HepG2 (cell line): Measurements from ENCODE around the gene FNDC3A. TPM values are rescaled to one million over a fixed set of nuclear protein-coding genes. Genes with fewer than 3 reads are reported as not detected.

ENCODE experiments used
- ATAC-seq: fragments of 200-7000 bp; cut with Tn5 transposase; 3 replicates; pipeline ENCODE4 v1.9.1; 2020; ENCODE audit warnings: mild to moderate bottlenecking, moderate library complexity
- BruUV-seq: library from RNA; stranded (reverse); fragments of 400-500 nt; replicated peaks from 2 replicates; lab custom pipeline; 2021; lab: Mats Ljungman, UMichigan
- CTCF ChIA-PET: fragments of 300-600 bp; formaldehyde crosslinking; extraction: SDS; loops from one replicate; lab custom pipeline; 2021; ENCODE audit warnings: low total read pairs, inconsistent platforms, low intra/inter-chr PET ratio; lab: Yijun Ruan, JAX
- POLR2A ChIA-PET: fragments of 350-600 bp; sonication (Branson Sonifier 250); formaldehyde crosslinking; loops from one replicate; lab custom pipeline; 2020; ENCODE audit warnings: antibody characterized with exemption, inconsistent platforms; lab: Yijun Ruan, JAX
- DNase-seq: peaks from one replicate; pipeline ENCODE4 v3.0.0-alpha.2; 2015; ENCODE audit warnings: low spot score
- FAIRE-seq: peaks from 3 replicates; lab custom pipeline; 2011; peaks lifted over from hg19 to GRCh38; lab: Jason Lieb, UNC
- H2AFZ ChIP-seq: one replicate; pipeline ENCODE4 v1.6.1; 2011; ENCODE audit warnings: low read length, inconsistent platforms
- H3K27ac ChIP-seq: fragments of 300-600 bp; 3 replicates; pipeline ENCODE4 v1.8.0; 2011; ENCODE audit warnings: mixed run types, mild to moderate bottlenecking, mixed read lengths, low read length, inconsistent platforms; ENCODE audit not compliant: insufficient read depth; ENCODE audit errors: extremely low read length
- H3K27me3 ChIP-seq, 2 experiments: fragments of 200-600 bp in 1 of 2; 2 replicates in 1 of 2; 3 replicates in 1 of 2; pipeline versions ENCODE4 v1.6.0 to v1.8.0; 2011; ENCODE audit warnings: low read length in 2 of 2, mild to moderate bottlenecking in 2 of 2, moderate library complexity in 2 of 2, inconsistent platforms in 1 of 2; ENCODE audit not compliant: insufficient read depth in 2 of 2, control insufficient read depth in 1 of 2
- H3K36me3 ChIP-seq, 2 experiments: fragments of 200-600 bp in 1 of 2; replicated peaks in 1 of 2; 2 replicates in 1 of 2; 3 replicates in 1 of 2; pipeline versions ENCODE4 v1.5.1 to v1.8.0; 2011; ENCODE audit warnings: low read length in 2 of 2, inconsistent platforms in 1 of 2; ENCODE audit not compliant: insufficient read depth in 2 of 2, control insufficient read depth in 1 of 2
- H3K4me1 ChIP-seq: 2 replicates; pipeline ENCODE4 v1.5.1; 2012; ENCODE audit warnings: low read length, inconsistent platforms; ENCODE audit not compliant: insufficient read depth
- H3K4me2 ChIP-seq: 2 replicates; pipeline ENCODE4 v1.6.0; 2011; ENCODE audit warnings: low read depth, low read length, inconsistent platforms
- H3K4me3 ChIP-seq, 3 experiments: fragments of 200-600 bp in 1 of 3; sonication (generic), shearing (Covaris generic) in 1 of 3; replicated peaks in 1 of 3; 2 replicates each; pipeline ENCODE4 v1.5.1; 2011 to 2016; ENCODE audit warnings: low read length in 3 of 3, inconsistent platforms in 2 of 3, low read depth in 2 of 3, mild to moderate bottlenecking in 2 of 3, control low read depth in 1 of 3, mixed read lengths in 1 of 3; ENCODE audit not compliant: insufficient read depth in 1 of 3
- H3K79me2 ChIP-seq: one replicate; pipeline ENCODE4 v1.6.1; 2011; ENCODE audit warnings: low read length, inconsistent platforms; ENCODE audit not compliant: insufficient read depth
- H3K9ac ChIP-seq: 2 replicates; pipeline ENCODE4 v1.6.0; 2011; ENCODE audit warnings: mild to moderate bottlenecking, low read depth, low read length, inconsistent platforms; ENCODE audit not compliant: insufficient read depth
- H3K9me3 ChIP-seq: 2 replicates; pipeline ENCODE4 v1.5.1; 2012; ENCODE audit warnings: mild to moderate bottlenecking, low read length
- H4K20me1 ChIP-seq: 2 replicates; pipeline ENCODE4 v1.6.0; 2011; ENCODE audit warnings: inconsistent platforms, mild to moderate bottlenecking, low read length, moderate library complexity; ENCODE audit not compliant: insufficient read depth
- ARNT2 ChIP-seq: sonication (generic); formaldehyde crosslinking; IDR thresholded peaks from 2 replicates; pipeline ENCODE4 v1.8.0; 2022; ENCODE audit warnings: mild to moderate bottlenecking, low read depth, missing genetic modification reagents, moderate library complexity
- GMEB1 ChIP-seq: sonication (generic); formaldehyde crosslinking; IDR thresholded peaks from 2 replicates; pipeline ENCODE4 v1.5.1; 2020; ENCODE audit warnings: missing genetic modification reagents, mild to moderate bottlenecking, borderline replicate concordance
- HNF1A ChIP-seq, 2 experiments: sonication (generic) in 1 of 2; formaldehyde crosslinking in 1 of 2; IDR thresholded peaks; 2 replicates each; pipeline versions ENCODE4 v1.4.0 to v1.6.1; 2016 to 2020; ENCODE audit warnings: borderline replicate concordance in 1 of 2, low read depth in 1 of 2, mild to moderate bottlenecking in 1 of 2, missing genetic modification reagents in 1 of 2
- ZBTB3 ChIP-seq: sonication (generic); formaldehyde crosslinking; IDR thresholded peaks from 2 replicates; pipeline ENCODE4 v1.4.0; 2020; ENCODE audit warnings: low read depth, mild to moderate bottlenecking, moderate library complexity, missing genetic modification reagents, borderline replicate concordance
- ZC3H13 ChIP-seq: sonication (generic); formaldehyde crosslinking; IDR thresholded peaks from 2 replicates; pipeline ENCODE4 v1.8.1; 2023; ENCODE audit warnings: mild to moderate bottlenecking, missing genetic modification reagents, moderate library complexity
- ZC3H4 ChIP-seq: sonication (generic); formaldehyde crosslinking; IDR thresholded peaks from 2 replicates; pipeline ENCODE4 v1.4.0; 2020; ENCODE audit warnings: missing genetic modification reagents, borderline replicate concordance
- ZNF512B ChIP-seq: sonication (generic); formaldehyde crosslinking; IDR thresholded peaks from 2 replicates; pipeline ENCODE4 v1.5.1; 2020; ENCODE audit warnings: missing genetic modification reagents, mild to moderate bottlenecking, borderline replicate concordance
- ZNF629 ChIP-seq: sonication (generic); formaldehyde crosslinking; conservative IDR thresholded peaks from 2 replicates; pipeline ENCODE4 v1.5.0; 2020; ENCODE audit warnings: missing genetic modification reagents
- ZNF790 ChIP-seq: sonication (generic); formaldehyde crosslinking; IDR thresholded peaks from 2 replicates; pipeline ENCODE4 v1.8.0; 2022; ENCODE audit warnings: missing genetic modification reagents, mild to moderate bottlenecking, borderline replicate concordance
- ZNF841 ChIP-seq: sonication (generic); formaldehyde crosslinking; IDR thresholded peaks from 2 replicates; pipeline ENCODE4 v1.8.1; 2023; ENCODE audit warnings: missing genetic modification reagents, borderline replicate concordance
- WGBS: methylation state at CpG from one replicate; pipeline ENCODE4 v1.1.6; 2017; ENCODE audit warnings: low lambda C conversion rate; 5-methylcytosine and 5-hydroxymethylcytosine counted together
- in situ Hi-C: cut with HindIII; loops from 2 replicates; pipeline ENCODE4 v1.10.0; 2017; ENCODE audit warnings: low pct_unique_long_range_greater_than_20kb; ENCODE audit not compliant: extremely low pct_ligation_motif_present
- intact Hi-C: fragments of 100-400 bp; cut with micrococcal nuclease; formaldehyde crosslinking; loops from one replicate; pipeline ENCODE4 v1.10.0; 2022; ENCODE audit not compliant: unreplicated experiment
- polyA plus RNA-seq, 8 experiments: library from polyadenylated mRNA; depleted of rRNA in 3 of 8; stranded (reverse) in 7 of 8; unstranded in 1 of 8; fragments of >200 nt; fragmentation: Illumina TruSeq in 4 of 8; extraction: Trizol in 4 of 8; gene quantifications; 2 replicates each; pipeline versions ENCODE4 v1.2.1 to v1.2.3, GENCODE V29; 2011 to 2016; ENCODE audit warnings: low read depth in 4 of 8, missing spikeins in 1 of 8, mixed read lengths in 1 of 8; ENCODE audit not compliant: insufficient read depth in 1 of 8
- total RNA-seq, 5 experiments: library from RNA; depleted of rRNA; stranded (reverse); fragments of >200 nt; fragmentation: Illumina TruSeq; extraction: Trizol; gene quantifications; 2 replicates each; pipeline ENCODE4 v1.2.3, GENCODE V29; 2016; ENCODE audit warnings: low read depth in 1 of 5

The FNDC3A gene
- total and polyA plus RNA-seq, 2 of the 13 experiments (the other 11 are each of a cell fraction or from before 2014, with no cell fraction given) = 36.7 to 39.3 TPM

- TF ChIP-seq HNF1A (IDR thresholded peaks at IDR 0.05; ENCODE audit: low read depth) (no peak), HNF1A (CRISPR knock-in tag; IDR thresholded peaks at IDR 0.05; ENCODE audit: borderline replicate concordance) (no peak), ZNF629 (CRISPR knock-in tag) (no peak)
These were observed 77.5 kb downstream of the FNDC3A start (continued) for GRCh38 chr13:49053215-49053614.

- no TSS peak for BruUV-seq
- no peak overlapping the region for H3K27ac ChIP-seq
- no peak overlapping the region for H3K9ac ChIP-seq
- H2AFZ ChIP-seq = no peak overlapping the region
- ChIA-PET CTCF (no interaction called here), POLR2A (no interaction called here)
- H3K4me1 ChIP-seq = no peaks in the 10 kb centered on the region
- ATAC-seq (no peak), DNase-seq (no peak), FAIRE-seq (no peak)
- H3K4me2 ChIP-seq = no peak overlapping the region
- TF ChIP-seq ZC3H13 (no peak), ZNF790 (CRISPR knock-in tag) (no peak), ARNT2 (no peak), ZBTB3 (no peak), ZNF841 (CRISPR knock-in tag) (no peak), ZNF512B (no peak), GMEB1 (no peak), ZC3H4 (CRISPR knock-in tag) (no peak)
- H3K9me3 ChIP-seq = no peaks in the 10 kb centered on the region
- H3K4me3 ChIP-seq = no peak overlapping the region
- H3K79me2 ChIP-seq = no peaks in the 10 kb centered on the region
- no peaks in the 10 kb centered on the region for H4K20me1 ChIP-seq
- WGBS = 100% methylated on average over 1 of the region's 1 CpG
- in situ Hi-C loops = no loop called here
- H3K27me3 ChIP-seq = no peaks in the 10 kb centered on the region
- intact Hi-C loops = no loop called here
- H3K36me3 ChIP-seq = peaks cover 0 to 2% of the 10 kb centered on the region in 2 experiments; a peak in 2 of 5 replicates
These were observed 78.2 kb downstream of the FNDC3A start for GRCh38 chr13:49053906-49054305.
